IMR-90 (cell line): Measurements from ENCODE around the gene IL17RE. TPM values are rescaled to one million over a fixed set of nuclear protein-coding genes. Genes with fewer than 3 reads are reported as not detected.

Experiments
- ATAC-seq: fragments of 200-7000 bp; cut with Tn5 transposase; 2 replicates; pipeline ENCODE4 v1.9.1; 2020; ENCODE audit warnings: low read depth, mild to moderate bottlenecking, moderate library complexity
- BruUV-seq: library from RNA; stranded (reverse); fragments of 400-500 nt; replicated peaks from 2 replicates; lab custom pipeline; 2021; lab: Mats Ljungman, UMichigan
- CTCF ChIA-PET: fragments of 300-600 bp; formaldehyde crosslinking; extraction: SDS; loops from one replicate; lab custom pipeline; 2021; ENCODE audit warnings: antibody characterized with exemption; lab: Yijun Ruan, JAX
- POLR2A ChIA-PET: fragments of 300-600 bp; sonication (Branson Sonifier 250); formaldehyde crosslinking; loops from one replicate; lab custom pipeline; 2022; ENCODE audit warnings: antibody characterized with exemption; ENCODE audit not compliant: unreplicated experiment; lab: Charles Lee
- DNase-seq: peaks from one replicate; pipeline ENCODE4 v3.0.0; 2013
- H2AFZ ChIP-seq: replicated peaks from 2 replicates; pipeline ENCODE3; 2013; ENCODE audit warnings: low read length, mild to moderate bottlenecking; ENCODE audit not compliant: poor library complexity
- H2AK5ac ChIP-seq: 2 replicates; pipeline ENCODE4 v1.6.1; 2013; ENCODE audit warnings: low read depth, low read length, inconsistent platforms
- H2AK9ac ChIP-seq: replicated peaks from 2 replicates; pipeline ENCODE3; 2013; ENCODE audit warnings: mild to moderate bottlenecking, low read depth, low read length, moderate library complexity; ENCODE audit not compliant: poor library complexity
- H2BK120ac ChIP-seq: 2 replicates; pipeline ENCODE4 v1.6.1; 2013; ENCODE audit warnings: low read depth, low read length, inconsistent platforms
- H2BK15ac ChIP-seq: 3 replicates; pipeline ENCODE4 v1.6.1; 2013; ENCODE audit warnings: low read depth, low read length, inconsistent platforms
- H2BK20ac ChIP-seq: 2 replicates; pipeline ENCODE4 v1.6.1; 2013; ENCODE audit warnings: low read depth, mild to moderate bottlenecking, inconsistent platforms, low read length, moderate library complexity
- H2BK5ac ChIP-seq: 2 replicates; pipeline ENCODE4 v1.6.1; 2013; ENCODE audit warnings: mild to moderate bottlenecking, low read depth, low read length, inconsistent platforms; ENCODE audit not compliant: poor library complexity, severe bottlenecking
- H3K14ac ChIP-seq: replicated peaks from 2 replicates; pipeline ENCODE4 v1.6.1; 2013; ENCODE audit warnings: low read depth, low read length, inconsistent platforms
- H3K18ac ChIP-seq: 2 replicates; pipeline ENCODE4 v1.6.1; 2013; ENCODE audit warnings: low read depth, low read length, control low read depth
- H3K23ac ChIP-seq: 2 replicates; pipeline ENCODE4 v1.6.1; 2013; ENCODE audit warnings: low read depth, low read length, inconsistent platforms
- H3K27ac ChIP-seq: 2 replicates; pipeline ENCODE4 v1.5.1; 2013; ENCODE audit warnings: mild to moderate bottlenecking, control low read depth, low read length; ENCODE audit not compliant: insufficient read depth
- H3K27me3 ChIP-seq: 2 replicates; pipeline ENCODE4 v1.6.1; 2013; ENCODE audit warnings: low read length; ENCODE audit not compliant: control insufficient read depth, insufficient read depth
- H3K36me3 ChIP-seq: 2 replicates; pipeline ENCODE4 v1.6.1; 2013; ENCODE audit warnings: low read length, mixed read lengths; ENCODE audit not compliant: control insufficient read depth, insufficient read depth
- H3K4ac ChIP-seq: 2 replicates; pipeline ENCODE4 v1.6.1; 2013; ENCODE audit warnings: low read depth, low read length, inconsistent platforms
- H3K4me1 ChIP-seq: 2 replicates; pipeline ENCODE4 v1.6.1; 2013; ENCODE audit warnings: low read length, mixed read lengths; ENCODE audit not compliant: control insufficient read depth, insufficient read depth
- H3K4me2 ChIP-seq: 2 replicates; pipeline ENCODE4 v1.6.1; 2013; ENCODE audit warnings: low read depth, mild to moderate bottlenecking, control low read depth, low read length, moderate library complexity
- H3K4me3 ChIP-seq: 2 replicates; pipeline ENCODE4 v1.5.1; 2013; ENCODE audit warnings: low read depth, mild to moderate bottlenecking, control low read depth, low read length, moderate library complexity; ENCODE audit not compliant: insufficient read depth
- H3K56ac ChIP-seq: 2 replicates; pipeline ENCODE4 v1.6.1; 2013; ENCODE audit warnings: low read length, inconsistent platforms; ENCODE audit not compliant: insufficient read depth; ENCODE audit errors: extremely low read depth
- H3K79me1 ChIP-seq, 2 experiments: 2 replicates each; pipeline ENCODE4 v1.6.1; 2013; ENCODE audit warnings: low read length in 2 of 2, inconsistent platforms in 1 of 2, low read depth in 1 of 2
- H3K9ac ChIP-seq: 2 replicates; pipeline ENCODE4 v1.6.1; 2013; ENCODE audit warnings: low read depth, low read length, control low read depth
- H3K9me1 ChIP-seq: 2 replicates; pipeline ENCODE4 v1.6.1; 2013; ENCODE audit warnings: low read length, inconsistent platforms; ENCODE audit not compliant: insufficient read depth
- H3K9me3 ChIP-seq: 2 replicates; pipeline ENCODE4 v1.6.1; 2013; ENCODE audit warnings: low read length; ENCODE audit not compliant: control insufficient read depth, insufficient read depth
- H4K20me1 ChIP-seq: 2 replicates; pipeline ENCODE4 v1.6.1; 2013; ENCODE audit warnings: low read length, inconsistent platforms; ENCODE audit not compliant: insufficient read depth
- H4K5ac ChIP-seq: 2 replicates; pipeline ENCODE4 v1.6.1; 2013; ENCODE audit warnings: mild to moderate bottlenecking, low read depth, low read length, control low read depth
- H4K8ac ChIP-seq, 2 experiments: 2 replicates each; pipeline ENCODE4 v1.6.1; 2013; ENCODE audit warnings: low read depth in 2 of 2, low read length in 2 of 2, control low read depth in 1 of 2, inconsistent platforms in 1 of 2
- H4K91ac ChIP-seq: 2 replicates; pipeline ENCODE4 v1.6.1; 2013; ENCODE audit warnings: low read depth, low read length, inconsistent platforms; ENCODE audit not compliant: insufficient read depth
- CTCF ChIP-seq: conservative IDR thresholded peaks from 2 replicates; pipeline ENCODE4 v1.5.1; 2012; ENCODE audit warnings: mild to moderate bottlenecking, low read depth, low read length, improper control_type of control experiment
- WGBS, 2 experiments: methylation state at CpG; one replicate each; pipeline versions ENCODE4 v1.1.5 to v1.1.7; 2013; ENCODE audit warnings: missing lambda C conversion rate in 2 of 2; ENCODE audit not compliant: insufficient read length in 1 of 2; ENCODE audit errors: extremely low coverage in 2 of 2; 5-methylcytosine and 5-hydroxymethylcytosine counted together
- dilution Hi-C: fragments of 300-500 bp; cut with HindIII; formaldehyde crosslinking; loops from one replicate; pipeline ENCODE4 v1.14.3; 2018; ENCODE audit warnings: low sequenced_read_pairs; ENCODE audit not compliant: unreplicated experiment
- in situ Hi-C: fragments of 300-500 bp; cut with MboI; formaldehyde crosslinking; loops from 3 replicates; pipeline ENCODE4 v1.14.3; 2019; ENCODE audit warnings: low sequenced_read_pairs, inconsistent platforms, mixed read lengths
- intact Hi-C: fragments of 100-400 bp; cut with micrococcal nuclease; formaldehyde crosslinking; loops from 2 replicates; pipeline ENCODE4 v1.10.0; 2022
- polyA plus RNA-seq, 3 experiments: library from polyadenylated mRNA; depleted of rRNA; stranded (reverse); fragments of >200 nt; gene quantifications; 2 replicates each; pipeline ENCODE4 v1.2.3, GENCODE V29; 2012; ENCODE audit warnings: low replicate concordance in 1 of 3
- total RNA-seq: library from RNA; depleted of rRNA; stranded (reverse); fragments of >200 nt; gene quantifications from 2 replicates; pipeline ENCODE4 v1.2.3, GENCODE V29; 2012

The IL17RE gene
- total and polyA plus RNA-seq, 2 of the 4 experiments (the other 2 are of a cell fraction) = 0.90 to 7.2 TPM

GRCh38 chr3:9932535-9932842 is 29.8 kb downstream of the IL17RE start:
- in situ Hi-C loops (no loop called here), dilution Hi-C loops (no loop called here), intact Hi-C loops (loop anchor here (1.0 to 5.0 kb wide), 4 partner anchors 84 to 355 kb away; no protein-coding TSS in a partner anchor)
- Histone ChIP-seq H3K4ac (0 out of 2 replicates have a peak overlapping the region, but pooled peaks have one; percentile 8), H2BK20ac (no peak overlapping the region), H3K9me1 (peaks cover 6% of the 10 kb centered on the region; the same call in 1 of the 2 replicates), H3K36me3 (peaks cover 16% of the 10 kb centered on the region; the same call in 1 of the 2 replicates), H3K4me3 (no peak overlapping the region), H3K4me2 (peak overlapping the region; percentile 38; the same call in 1 of the 2 replicates), H3K18ac (no peak overlapping the region), H3K56ac (no peak overlapping the region), H2BK5ac (no peak overlapping the region), H4K5ac (no peak overlapping the region; the same call in 1 of the 2 replicates), H4K8ac (peak overlapping the region; percentile 24 to 37; a peak in 3 of 4 replicates), H3K27ac (no peak overlapping the region), H3K9ac (0 out of 2 replicates have a peak overlapping the region, but pooled peaks have one; percentile 18), H3K14ac (no peak overlapping the region), H2BK15ac (no peak overlapping the region), H3K4me1 (peaks cover 9% of the 10 kb centered on the region), H3K23ac (no peak overlapping the region), H3K27me3 (no peaks in the 10 kb centered on the region), H2AFZ (peak overlapping the region; percentile 90), H4K91ac (0 out of 2 replicates have a peak overlapping the region, but pooled peaks have one; percentile 17), H2BK120ac (no peak overlapping the region), H2AK9ac (peak overlapping the region; percentile 93), H3K9me3 (no peaks in the 10 kb centered on the region), H3K79me1 (peaks cover 6 to 16% of the 10 kb centered on the region in 2 experiments; a peak in 3 of 4 replicates), H2AK5ac (peak overlapping the region; percentile 61; the same call in 1 of the 2 replicates), H4K20me1 (no peaks in the 10 kb centered on the region)
- WGBS, 2 experiments = no CpG with 5 or more reads among the region's 13 CpGs
- ATAC-seq = no peak
- DNase-seq = no peak
- ChIA-PET POLR2A (interaction anchor here (0.6 to 0.7 kb wide), 2 partner anchors 17 to 19 kb away, joined by 10 read pairs; no protein-coding TSS in a partner anchor), CTCF (interaction anchor here (1.3 to 3.1 kb wide), 2 partner anchors 14 to 49 kb away, joined by 4 to 14 read pairs; no protein-coding TSS in a partner anchor)
- no peak for TF ChIP-seq CTCF
- no TSS peak for BruUV-seq
